ENCODE data around the gene PHACTR2. TPM values are rescaled to one million over a fixed set of nuclear protein-coding genes. Genes with fewer than 3 reads are reported as not detected.
"Not testable (repeated sequence)": the region's sequence is repeated elsewhere in the genome, so short reads cannot be mapped to it uniquely, and the experiment has no call there.

Gene PHACTR2
- total and polyA plus RNA-seq, 9 donors = 9.8 to 76.2 (median 45.4) TPM

DNA sequence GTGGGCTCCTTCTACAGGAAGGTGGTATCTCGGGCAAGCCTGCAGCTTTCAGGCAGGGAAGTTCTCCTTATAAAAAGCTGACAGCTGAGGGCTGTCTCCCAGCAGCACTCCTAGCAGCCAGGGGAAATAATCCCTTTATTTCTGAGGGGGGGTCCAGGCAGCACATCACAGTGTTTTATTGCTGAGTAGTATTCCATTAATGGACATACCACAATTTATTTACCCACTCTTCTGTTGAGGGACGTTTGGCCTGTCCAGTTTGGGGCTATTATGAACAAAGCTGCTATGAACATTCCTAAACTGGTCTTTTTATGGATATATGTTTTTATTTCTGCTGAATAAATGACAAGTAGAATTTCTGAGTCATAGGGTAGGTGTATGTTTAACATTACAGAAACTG lies 20.0 kb upstream of the PHACTR2 start:
- H3K36me3 ChIP-seq = no peaks in the 10 kb centered on the region
- DNase-seq = no peak
- no peak overlapping the region for H3K4me3 ChIP-seq
- H3K4me1 ChIP-seq (ENCODE audit: insufficient read depth) = no peaks in the 10 kb centered on the region
- 75 to 84% (median 83%) methylated on average over 2 of the region's 2 CpGs for WGBS, 3 donors
- H3K9me3 ChIP-seq = no peaks in the 10 kb centered on the region
- intact Hi-C loops (cut with DNase I) = no loop called here
- no peaks in the 10 kb centered on the region for H3K27me3 ChIP-seq
- TF ChIP-seq POLR2A (IDR thresholded peaks at IDR 0.05) (no peak), EP300 (IDR thresholded peaks at IDR 0.05) (no peak)
- TF ChIP-seq, protein P1, sequence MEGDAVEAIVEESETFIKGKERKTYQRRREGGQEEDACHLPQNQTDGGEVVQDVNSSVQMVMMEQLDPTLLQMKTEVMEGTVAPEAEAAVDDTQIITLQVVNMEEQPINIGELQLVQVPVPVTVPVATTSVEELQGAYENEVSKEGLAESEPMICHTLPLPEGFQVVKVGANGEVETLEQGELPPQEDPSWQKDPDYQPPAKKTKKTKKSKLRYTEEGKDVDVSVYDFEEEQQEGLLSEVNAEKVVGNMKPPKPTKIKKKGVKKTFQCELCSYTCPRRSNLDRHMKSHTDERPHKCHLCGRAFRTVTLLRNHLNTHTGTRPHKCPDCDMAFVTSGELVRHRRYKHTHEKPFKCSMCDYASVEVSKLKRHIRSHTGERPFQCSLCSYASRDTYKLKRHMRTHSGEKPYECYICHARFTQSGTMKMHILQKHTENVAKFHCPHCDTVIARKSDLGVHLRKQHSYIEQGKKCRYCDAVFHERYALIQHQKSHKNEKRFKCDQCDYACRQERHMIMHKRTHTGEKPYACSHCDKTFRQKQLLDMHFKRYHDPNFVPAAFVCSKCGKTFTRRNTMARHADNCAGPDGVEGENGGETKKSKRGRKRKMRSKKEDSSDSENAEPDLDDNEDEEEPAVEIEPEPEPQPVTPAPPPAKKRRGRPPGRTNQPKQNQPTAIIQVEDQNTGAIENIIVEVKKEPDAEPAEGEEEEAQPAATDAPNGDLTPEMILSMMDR (IDR thresholded peaks at IDR 0.05) = no peak
- no peak overlapping the region for H3K27ac ChIP-seq

DNA sequence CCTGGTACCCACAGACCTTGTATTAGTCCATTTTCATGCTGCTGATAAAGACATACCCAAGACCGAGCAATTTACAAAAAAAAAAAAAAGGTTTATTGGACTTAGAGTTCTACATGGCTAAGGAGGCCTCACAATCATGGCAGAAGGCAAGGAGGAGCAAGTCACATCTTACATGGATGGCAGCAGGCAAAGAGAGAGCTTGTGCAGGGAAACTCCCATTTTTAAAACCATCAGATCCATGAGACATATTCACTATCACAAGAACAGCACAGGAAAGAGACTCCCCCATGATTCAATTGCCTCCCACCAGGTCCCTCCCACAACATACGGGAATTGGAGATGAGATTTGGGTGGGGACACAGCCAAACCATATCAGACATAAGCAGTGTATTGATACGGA lies 17.6 kb upstream of the PHACTR2 start:
- not testable (repeated sequence) for H3K27ac ChIP-seq
- 84 to 93% (median 89%) methylated on average over 3 of the region's 3 CpGs for WGBS, 3 donors

DNA sequence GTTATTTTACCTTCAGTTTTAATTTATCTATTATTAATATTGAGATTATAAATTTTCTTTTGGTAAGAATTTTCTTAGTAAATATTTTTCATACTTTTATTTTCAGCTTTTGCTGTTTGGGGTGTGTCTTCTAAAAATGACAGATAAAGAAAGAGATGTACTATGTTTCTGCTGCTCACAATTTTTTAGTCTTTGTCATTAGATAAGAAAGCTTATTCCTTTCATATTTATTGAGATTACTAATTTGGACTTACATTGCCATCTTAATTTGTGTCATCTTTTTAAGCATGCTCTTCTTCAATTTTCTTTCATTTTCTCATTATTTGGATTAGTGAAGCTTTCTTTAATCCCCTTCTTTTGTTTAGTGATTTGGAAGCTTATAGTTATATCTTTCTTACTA lies 13.6 kb upstream of the PHACTR2 start:
- H3K27ac ChIP-seq = no peak overlapping the region
- TF ChIP-seq POLR2A (IDR thresholded peaks at IDR 0.05) (no peak), EP300 (IDR thresholded peaks at IDR 0.05) (no peak)
- TF ChIP-seq, protein P1 (IDR thresholded peaks at IDR 0.05) = no peak
- H3K27me3 ChIP-seq = no peaks in the 10 kb centered on the region
- H3K9me3 ChIP-seq = no peaks in the 10 kb centered on the region
- no peak overlapping the region for H3K4me3 ChIP-seq
- H3K36me3 ChIP-seq = no peaks in the 10 kb centered on the region
- DNase-seq = no peak
- no peaks in the 10 kb centered on the region for H3K4me1 ChIP-seq (ENCODE audit: insufficient read depth)
- intact Hi-C loops (cut with DNase I) = no loop called here

More for the DNA sequence above, 17.6 kb upstream of the PHACTR2 start:
- intact Hi-C loops (cut with DNase I); H3K27me3 ChIP-seq; H3K36me3 ChIP-seq; H3K4me3 ChIP-seq; H3K9me3 ChIP-seq; DNase-seq; H3K4me1 ChIP-seq (ENCODE audit: insufficient read depth): not testable (repeated sequence)

DNA sequence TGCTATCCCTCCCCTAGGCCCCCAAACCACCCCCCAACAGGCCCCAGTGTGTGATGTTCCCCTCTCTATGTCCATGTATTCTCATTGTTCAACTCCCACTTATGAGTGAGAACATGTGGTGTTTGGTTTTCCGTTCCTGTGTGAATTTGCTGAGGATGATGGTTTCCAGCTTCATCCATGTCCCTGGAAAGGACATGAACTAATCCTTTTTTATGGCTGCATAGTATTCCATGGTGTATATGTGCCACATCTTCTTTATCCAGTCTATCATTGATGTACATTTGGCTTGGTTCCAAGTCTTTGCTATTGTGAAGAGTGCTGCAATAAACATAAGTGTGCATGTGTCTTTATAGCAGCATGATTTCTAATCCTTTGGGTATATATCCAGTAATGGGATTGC lies 11.8 kb upstream of the PHACTR2 start:
- DNase-seq; H3K4me1 ChIP-seq (ENCODE audit: insufficient read depth); H3K27me3 ChIP-seq; intact Hi-C loops (cut with DNase I); H3K9me3 ChIP-seq; H3K27ac ChIP-seq; H3K4me3 ChIP-seq; H3K36me3 ChIP-seq: not testable (repeated sequence)
- 95 to 100% (median 96%) methylated on average over 1 of the region's 1 CpG for WGBS, 3 donors

DNA sequence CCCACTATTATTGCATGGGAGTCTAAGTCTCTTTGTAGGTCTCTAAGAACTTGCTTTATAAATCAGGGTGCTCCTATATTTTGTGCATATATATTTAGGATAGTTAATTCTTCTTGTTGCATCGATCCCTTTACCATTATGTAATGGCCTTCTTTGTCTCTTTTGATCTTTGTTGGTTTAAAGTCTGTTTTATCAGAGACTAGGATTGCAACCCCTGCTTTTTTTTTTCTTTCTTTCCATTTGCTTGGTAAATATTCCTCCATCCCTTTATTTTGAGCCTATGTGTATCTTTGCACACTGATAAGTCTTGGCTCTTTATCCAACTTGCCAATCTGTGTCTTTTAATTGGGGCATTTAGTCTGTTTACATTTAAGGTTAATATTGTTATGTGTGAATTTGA lies 8.3 kb upstream of the PHACTR2 start:
- intact Hi-C loops (cut with DNase I); H3K4me1 ChIP-seq (ENCODE audit: insufficient read depth); H3K36me3 ChIP-seq; H3K9me3 ChIP-seq; H3K4me3 ChIP-seq; H3K27ac ChIP-seq; H3K27me3 ChIP-seq; DNase-seq: not testable (repeated sequence)
- 93 to 100% (median 100%) methylated on average over 1 of the region's 1 CpG for WGBS, 3 donors

DNA sequence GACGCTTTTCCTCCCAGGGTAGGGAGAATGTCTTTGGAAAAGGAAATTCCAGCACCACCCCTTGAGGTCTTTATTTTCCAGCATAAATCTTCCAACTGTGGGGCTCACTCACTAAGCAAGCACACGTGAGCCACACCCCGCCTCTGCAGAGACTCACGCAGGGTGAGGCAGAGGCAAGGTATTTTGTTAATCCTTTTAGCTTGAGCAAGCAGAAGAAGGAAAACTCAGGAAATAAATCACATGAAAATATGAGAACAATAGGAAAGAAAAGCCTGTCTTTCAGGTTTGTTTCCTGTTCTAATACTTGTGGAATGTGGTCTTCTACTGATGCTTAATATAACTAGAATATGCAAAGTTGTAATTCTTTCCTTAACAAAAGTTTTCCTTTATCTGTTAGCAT lies 4.1 kb upstream of the PHACTR2 start:
- no peak for DNase-seq
- H3K27ac ChIP-seq = no peak overlapping the region

More for the DNA sequence above, 4.1 kb upstream of the PHACTR2 start:
- TF ChIP-seq POLR2A (IDR thresholded peaks at IDR 0.05) (no peak), EP300 (IDR thresholded peaks at IDR 0.05) (no peak)
- TF ChIP-seq, protein P1 (IDR thresholded peaks at IDR 0.05) = no peak
- WGBS, 3 donors = 26 to 30% (median 29%) methylated on average over 4 of the region's 4 CpGs
- no peaks in the 10 kb centered on the region for H3K9me3 ChIP-seq
- intact Hi-C loops (cut with DNase I) = no loop called here
- H3K4me1 ChIP-seq (ENCODE audit: insufficient read depth) = peaks cover 5% of the 10 kb centered on the region
- H3K36me3 ChIP-seq = no peaks in the 10 kb centered on the region
- no peaks in the 10 kb centered on the region for H3K27me3 ChIP-seq
- no peak overlapping the region for H3K4me3 ChIP-seq

All from ovary (tissue), 9 donors.